Esophagus squamous epithelium (tissue), 4 donors: ENCODE measurements around the gene ADPRS.

Source experiments
- POLR2A ChIP-seq, 4 donors: fragments of 450-650 bp; IDR thresholded peaks; one replicate each; pipeline ENCODE4 v1.6.1; 2017; ENCODE audit warnings: antibody characterized with exemption in 4 of 4, mild to moderate bottlenecking in 4 of 4, moderate library complexity in 3 of 4
- TF ChIP-seq, protein P1 (sequence below), 6 experiments: fragments of 450-650 bp in 4 of 6; fragments of 200-600 bp in 2 of 6; sonication (generic) in 2 of 6; IDR thresholded peaks; one replicate each; pipeline ENCODE4 v1.5.1; 2016 to 2019; ENCODE audit warnings: antibody characterized with exemption in 6 of 6, mild to moderate bottlenecking in 4 of 6, moderate library complexity in 4 of 6

- TF ChIP-seq POLR2A (IDR thresholded peaks at IDR 0.05) = no peak
- TF ChIP-seq, protein P1, sequence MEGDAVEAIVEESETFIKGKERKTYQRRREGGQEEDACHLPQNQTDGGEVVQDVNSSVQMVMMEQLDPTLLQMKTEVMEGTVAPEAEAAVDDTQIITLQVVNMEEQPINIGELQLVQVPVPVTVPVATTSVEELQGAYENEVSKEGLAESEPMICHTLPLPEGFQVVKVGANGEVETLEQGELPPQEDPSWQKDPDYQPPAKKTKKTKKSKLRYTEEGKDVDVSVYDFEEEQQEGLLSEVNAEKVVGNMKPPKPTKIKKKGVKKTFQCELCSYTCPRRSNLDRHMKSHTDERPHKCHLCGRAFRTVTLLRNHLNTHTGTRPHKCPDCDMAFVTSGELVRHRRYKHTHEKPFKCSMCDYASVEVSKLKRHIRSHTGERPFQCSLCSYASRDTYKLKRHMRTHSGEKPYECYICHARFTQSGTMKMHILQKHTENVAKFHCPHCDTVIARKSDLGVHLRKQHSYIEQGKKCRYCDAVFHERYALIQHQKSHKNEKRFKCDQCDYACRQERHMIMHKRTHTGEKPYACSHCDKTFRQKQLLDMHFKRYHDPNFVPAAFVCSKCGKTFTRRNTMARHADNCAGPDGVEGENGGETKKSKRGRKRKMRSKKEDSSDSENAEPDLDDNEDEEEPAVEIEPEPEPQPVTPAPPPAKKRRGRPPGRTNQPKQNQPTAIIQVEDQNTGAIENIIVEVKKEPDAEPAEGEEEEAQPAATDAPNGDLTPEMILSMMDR (IDR thresholded peaks at IDR 0.05) = no peak
Measured at GRCh38 chr1:36101546-36101945, 12.9 kb downstream of the ADPRS start.
